Activated CD8-positive, alpha-beta memory T cell treated with anti-CD3 and anti-CD28 coated beads for 24 hours (primary cell): ENCODE results near the gene ZNF185.
"Not testable (repeated sequence)": the region's sequence is repeated elsewhere in the genome, so short reads cannot be mapped to it uniquely, and the experiment has no call there.

ENCODE experiments used
- DNase-seq: peaks from one replicate; pipeline ENCODE4 v3.0.0-alpha.2; 2020

The ZNF185 gene

GRCh38 chrX:152895724-152896420, 2.0 kb upstream of the ZNF185 start:
- no peak for DNase-seq

GRCh38 chrX:152896450-152896849, 1.4 kb upstream of the ZNF185 start:
- DNase-seq, result no peak

DNA sequence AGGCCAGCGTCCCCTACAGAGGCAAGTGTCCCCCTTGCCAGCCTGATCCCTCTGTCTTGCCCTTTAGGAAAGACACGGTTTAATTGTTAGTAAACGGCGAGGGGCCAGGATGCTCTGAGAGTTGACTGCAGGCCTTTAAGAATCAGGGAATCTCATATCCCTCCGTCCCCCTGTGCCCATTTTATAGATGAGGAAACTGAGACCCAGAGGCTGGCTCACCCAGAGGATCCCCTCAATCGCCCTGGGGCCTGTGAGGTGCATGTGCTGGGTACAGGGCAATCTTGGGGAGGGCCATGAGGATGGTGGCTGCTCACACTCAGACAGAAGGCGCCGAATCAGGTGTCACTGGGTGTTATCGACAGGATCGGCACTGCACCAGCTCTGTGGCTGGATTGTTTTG, 575 bp downstream of the ZNF185 start:
- no peak for DNase-seq

DNA sequence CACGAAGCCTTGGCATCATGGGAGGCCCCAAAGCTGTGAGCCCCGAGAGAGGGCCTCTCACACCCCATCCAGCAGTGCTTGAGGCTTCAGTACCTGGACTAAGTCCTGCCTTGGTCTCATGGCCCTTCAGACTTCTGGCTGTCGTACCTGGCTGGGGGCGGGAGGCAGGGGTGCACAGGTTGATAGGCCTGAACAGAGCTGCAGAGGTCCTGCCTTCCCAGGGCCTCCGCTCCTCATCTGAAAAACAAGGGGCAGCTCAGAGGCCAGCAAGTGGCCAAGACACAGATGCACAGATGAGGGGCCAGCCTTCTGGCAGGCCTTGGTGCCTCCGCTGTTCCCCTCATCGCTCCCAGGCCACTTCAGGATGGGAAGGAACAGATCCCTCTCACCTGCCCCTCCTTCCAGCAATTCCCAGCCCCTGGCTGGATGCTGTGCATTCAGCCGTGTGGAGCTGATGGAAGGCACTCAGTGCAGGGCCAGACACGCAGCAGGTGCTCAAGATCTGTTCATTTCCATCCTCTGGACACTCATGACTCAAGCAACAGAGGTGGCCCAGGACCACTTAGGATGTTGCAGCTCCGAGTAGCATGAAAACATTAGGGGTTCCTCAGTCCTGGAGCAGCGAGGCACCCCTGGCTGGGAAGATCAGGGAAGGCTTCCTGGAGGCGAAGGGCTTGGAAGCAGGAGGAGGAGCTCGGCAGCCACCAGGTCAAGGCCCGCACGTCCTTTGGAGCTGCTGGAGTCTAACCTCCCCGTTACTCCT, 1.4 kb downstream of the ZNF185 start:
- DNase-seq, result no peak

DNA sequence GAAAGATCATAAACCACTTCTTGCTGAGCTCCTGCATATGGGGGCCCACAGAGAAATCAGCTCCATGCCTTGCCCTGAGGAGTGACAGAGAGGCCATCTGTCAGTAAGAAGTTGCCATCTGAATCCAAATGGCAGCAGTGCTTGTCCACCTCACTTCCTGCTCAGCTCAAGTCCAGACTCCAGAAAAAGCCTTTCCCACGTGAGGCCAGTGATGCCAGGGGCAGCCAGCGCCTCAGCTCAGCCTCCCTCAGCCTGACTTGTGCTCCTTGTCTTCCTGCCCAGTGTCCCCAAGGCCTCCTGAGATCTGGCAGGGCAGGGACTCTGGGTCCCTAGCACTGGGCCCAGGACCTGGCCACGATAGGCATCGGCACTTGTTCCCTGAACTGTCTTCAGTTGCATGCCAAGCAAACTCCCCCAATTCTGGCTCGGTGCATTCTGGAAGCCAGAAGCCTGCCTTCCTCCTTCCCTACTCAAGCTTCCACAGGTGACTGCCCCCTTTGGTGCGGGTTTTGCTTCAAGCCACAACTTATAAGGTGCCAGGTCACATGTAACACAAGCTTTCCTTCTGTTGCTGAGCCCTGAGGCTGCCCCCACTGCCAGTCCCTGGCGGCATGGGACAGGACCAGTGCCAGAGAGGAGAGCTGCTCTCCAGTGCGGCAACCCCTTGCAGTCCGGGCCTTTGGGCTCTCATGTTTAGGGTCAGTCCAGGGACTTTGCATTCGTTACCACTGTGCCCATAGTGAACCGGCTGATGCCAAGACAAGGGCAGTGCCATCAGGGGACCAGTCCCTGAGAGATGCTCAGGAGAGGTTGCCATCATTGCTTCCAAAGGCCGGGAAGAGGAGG, 2.2 kb downstream of the ZNF185 start:
- no peak for DNase-seq

- no peak for DNase-seq
Measured at GRCh38 chrX:152900937-152901445, 3.1 kb downstream of the ZNF185 start.

GRCh38 chrX:152901816-152902501, 4.1 kb downstream of the ZNF185 start:
- no peak for DNase-seq

DNA sequence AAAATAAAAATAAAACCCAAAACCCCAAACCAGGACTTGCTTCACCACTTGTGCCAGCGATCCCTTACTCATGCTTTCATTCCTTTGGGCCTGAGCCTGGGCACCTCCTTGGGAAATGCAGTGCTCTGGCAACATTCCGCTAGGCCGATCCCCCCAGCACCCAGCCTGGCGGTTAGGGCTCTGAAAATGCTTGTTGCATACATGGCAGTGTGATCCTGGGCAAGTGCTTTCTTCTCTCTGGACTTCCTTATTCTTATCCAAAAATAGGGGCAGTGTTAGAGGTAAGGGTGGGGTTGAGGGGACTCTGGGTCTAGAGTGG, 4.6 kb downstream of the ZNF185 start:
- no peak for DNase-seq

- DNase-seq, result no peak
Measured at GRCh38 chrX:152903589-152903988, 5.7 kb downstream of the ZNF185 start.

DNA sequence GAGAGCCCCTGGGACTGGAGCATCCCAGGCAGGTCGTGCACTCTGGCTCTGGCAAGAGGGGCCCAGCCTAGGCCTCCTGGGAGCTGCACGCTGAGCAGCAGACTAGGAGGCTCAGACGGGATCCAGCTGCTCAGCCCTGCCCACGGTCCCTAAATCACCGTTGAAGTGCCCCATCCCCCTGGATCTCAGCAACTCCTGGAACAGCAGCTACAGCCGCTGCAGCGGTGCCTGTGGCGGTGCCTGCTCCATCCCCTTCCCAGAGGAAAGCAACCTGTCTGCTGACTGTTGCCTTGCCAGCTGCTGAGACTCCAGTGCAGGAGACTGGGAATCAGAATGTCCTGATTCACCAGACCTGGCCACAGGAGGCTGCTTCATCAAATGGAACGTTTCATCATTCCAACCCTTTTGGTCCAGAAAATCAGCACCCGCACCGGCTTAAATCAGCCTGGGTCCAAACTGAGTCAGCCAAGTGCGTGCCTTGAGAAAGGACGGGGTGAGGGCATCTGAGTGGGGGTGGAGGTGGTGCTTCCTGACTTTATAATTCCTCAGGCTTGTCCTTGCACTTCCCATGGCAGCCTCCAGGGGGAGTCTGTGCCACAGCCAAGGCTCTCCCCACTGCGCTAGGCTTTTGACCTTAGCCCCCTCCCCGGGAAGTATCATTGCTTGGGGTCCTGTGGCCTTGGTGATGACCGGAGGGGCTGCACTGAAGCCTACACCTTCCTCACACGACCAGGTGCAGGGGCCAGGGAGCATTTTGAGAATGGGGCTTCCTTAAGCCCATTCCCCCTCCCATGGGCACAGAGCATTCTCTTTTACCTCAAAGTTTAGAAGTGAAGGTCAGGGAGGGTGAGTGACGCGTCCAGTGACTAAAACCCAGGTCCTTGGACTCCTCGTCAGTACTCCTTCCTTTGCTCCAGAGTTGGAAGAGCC, 6.5 kb downstream of the ZNF185 start:
- DNase-seq, result peak; percentile 74

- no peak for DNase-seq
Measured at GRCh38 chrX:152905081-152905420, 7.2 kb downstream of the ZNF185 start.

GRCh38 chrX:152907084-152907651, 9.3 kb downstream of the ZNF185 start:
- DNase-seq, result no peak

DNA sequence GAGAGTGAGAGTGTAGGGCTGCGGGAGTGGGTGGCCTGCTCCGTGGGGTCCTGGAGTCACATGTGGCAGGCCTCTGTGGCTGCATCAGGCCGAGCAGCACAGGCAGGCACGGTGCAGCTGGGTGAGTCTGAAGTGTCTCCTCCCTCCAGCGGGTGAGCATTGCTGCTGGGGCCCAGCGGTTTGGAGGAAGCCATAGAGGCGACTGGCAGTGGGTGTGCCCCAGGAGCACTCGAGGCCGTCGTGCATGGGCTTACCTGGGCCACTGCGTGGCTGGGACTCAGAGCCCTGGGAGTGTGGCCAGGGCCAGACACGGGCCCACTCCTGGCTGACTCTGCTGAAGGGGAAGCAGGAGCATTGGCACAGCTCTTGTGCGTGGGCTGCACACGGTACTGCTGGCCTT, 10.6 kb downstream of the ZNF185 start:
- DNase-seq, result no peak

GRCh38 chrX:152910018-152910417, 12.2 kb downstream of the ZNF185 start:
- DNase-seq, result not testable (repeated sequence)

- no peak for DNase-seq
Measured at GRCh38 chrX:152912106-152912505, 14.2 kb downstream of the ZNF185 start.

- no peak for DNase-seq
Measured at GRCh38 chrX:152912641-152913040, 14.8 kb downstream of the ZNF185 start.

DNA sequence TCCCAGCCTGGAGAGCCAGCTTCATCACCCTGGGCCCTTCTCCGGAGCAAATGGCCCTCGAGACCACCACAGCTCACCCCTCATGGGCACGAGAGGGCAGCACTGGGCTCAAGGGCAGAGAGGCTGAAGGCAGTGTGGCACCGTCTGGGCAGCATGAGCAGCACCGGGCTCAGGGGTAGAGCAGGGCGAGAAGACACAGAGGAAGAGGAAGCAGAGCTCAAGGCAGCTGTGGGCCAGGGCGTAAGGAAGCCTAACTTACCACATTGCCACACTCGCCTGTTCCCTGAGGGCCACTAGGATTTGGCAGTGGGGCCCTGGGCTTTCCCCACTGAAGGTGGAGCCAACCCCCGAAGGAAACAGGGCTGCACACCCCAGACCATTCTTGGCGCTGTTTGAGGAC, 15.5 kb downstream of the ZNF185 start:
- DNase-seq, result no peak

DNA sequence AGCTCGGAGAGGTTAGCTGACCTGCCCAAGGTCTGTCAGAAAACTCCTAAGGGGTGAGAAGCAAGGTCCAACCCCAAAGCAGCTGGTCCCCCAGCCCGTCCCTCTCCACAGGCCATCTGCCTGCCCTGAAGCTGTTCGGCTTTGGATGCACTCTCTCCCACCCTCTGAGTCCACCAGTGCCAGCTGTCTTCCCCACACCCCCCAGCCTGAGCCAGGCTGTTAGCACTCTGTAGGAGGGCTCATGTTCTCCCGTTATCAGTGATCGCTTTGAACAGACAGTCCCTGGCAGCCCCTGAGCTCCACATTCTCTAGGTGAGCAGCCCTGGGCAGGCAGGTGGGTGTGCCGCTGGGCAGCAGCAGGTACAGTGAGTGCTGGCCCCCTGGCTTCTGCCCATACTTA, 16.0 kb downstream of the ZNF185 start:
- DNase-seq, result no peak

DNA sequence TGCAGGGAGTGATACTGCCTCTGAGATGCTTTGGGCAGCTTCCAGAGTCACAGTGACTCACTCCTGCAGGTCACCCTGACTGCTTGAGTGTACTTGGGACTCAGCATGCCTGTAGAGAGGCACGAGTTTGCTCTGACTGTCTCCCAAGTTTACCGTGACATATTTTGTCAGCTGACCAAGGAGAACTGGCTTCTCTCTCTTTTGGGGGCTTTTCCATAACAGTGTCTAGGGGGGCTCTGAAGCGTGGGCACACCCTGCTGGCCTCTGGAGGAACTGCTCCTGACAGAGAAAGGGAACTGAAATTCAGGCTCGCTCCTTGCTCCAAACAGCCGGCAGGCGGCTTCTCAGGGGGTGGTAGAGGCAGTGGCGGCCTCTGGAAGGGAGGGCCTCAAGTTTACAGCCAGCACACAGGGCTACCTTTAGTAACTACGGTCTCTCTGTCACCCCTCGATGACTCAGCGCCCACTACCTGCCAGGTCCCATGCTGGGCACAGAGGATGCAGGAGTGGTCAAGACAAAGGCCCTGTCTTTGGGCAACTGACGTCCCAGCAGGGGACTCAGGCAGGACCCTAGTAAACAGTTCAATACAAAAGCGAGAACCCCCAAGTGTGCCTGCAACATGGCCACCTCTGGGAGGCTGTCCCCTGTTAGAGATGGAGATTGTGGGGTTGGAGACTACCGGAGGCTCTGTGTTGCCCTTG, 17.8 kb downstream of the ZNF185 start:
- DNase-seq, result no peak

- DNase-seq, result no peak
Measured at GRCh38 chrX:152917656-152918579, 20.1 kb downstream of the ZNF185 start.
